ENCODE measurements around the gene MYL6B.

DNA sequence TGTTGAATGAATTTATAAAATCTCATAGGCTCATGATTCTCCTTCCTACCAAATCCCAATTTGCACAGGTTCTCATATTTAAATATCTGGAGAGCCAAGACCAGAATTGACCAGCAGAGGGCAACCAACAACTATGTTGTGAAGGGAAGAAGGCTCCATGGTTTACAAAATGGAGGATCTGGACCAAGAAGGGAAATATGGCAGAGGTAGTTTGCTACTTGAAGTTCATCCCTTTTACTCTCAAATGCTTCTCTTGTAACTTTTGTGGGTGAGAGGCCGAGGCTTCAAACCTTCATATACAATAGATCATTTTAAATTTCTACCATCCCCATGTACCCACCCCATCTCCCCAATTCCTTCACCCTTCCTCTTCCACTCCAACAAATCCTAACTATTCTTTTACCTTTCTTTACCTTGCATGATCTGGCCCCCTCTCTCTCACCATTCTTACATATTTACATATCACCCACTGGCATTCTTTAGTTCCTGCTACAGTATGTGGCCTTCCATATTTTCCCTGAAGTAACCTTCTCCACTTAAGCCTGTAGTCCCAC lies 40.7 kb downstream of the MYL6B start:
- TF ChIP-seq CTCF (IDR thresholded peaks at IDR 0.05) (peak; percentile 62 to 89 (median 82)), POLR2A (IDR thresholded peaks at IDR 0.05) (no peak)

Data from tibial nerve (tissue), 3 donors.